Naive thymus-derived CD4-positive, alpha-beta T cell (primary cell): ENCODE results near the gene MFSD8. TPM values are rescaled to one million over a fixed set of nuclear protein-coding genes. Genes with fewer than 3 reads are reported as not detected.

Experiments used
- ATAC-seq: fragments of 150-1000 bp; cut with Tn5 transposase; 2 replicates; pipeline ENCODE4 v1.10.0; 2021; ENCODE audit warnings: mild to moderate bottlenecking, moderate library complexity
- CTCF ChIA-PET: fragments of 350-600 bp; sonication (Branson Sonifier 250); formaldehyde crosslinking; loops from one replicate; lab custom pipeline; 2021; ENCODE audit warnings: antibody characterized with exemption; lab: Charles Lee
- POLR2A ChIA-PET: fragments of 350-600 bp; sonication (Branson Sonifier 250); formaldehyde crosslinking; loops from one replicate; lab custom pipeline; 2021; ENCODE audit warnings: antibody characterized with exemption, inconsistent platforms; lab: Charles Lee
- DNase-seq, 9 donors: peaks; one replicate each; pipeline versions ENCODE4 v3.0.0 to v3.0.0-alpha.2; 2020 to 2022; ENCODE audit warnings: mixed read lengths in 1 of 9
- H3K27ac ChIP-seq: one replicate; pipeline ENCODE4 v1.7.0; 2013; ENCODE audit warnings: mild to moderate bottlenecking, low read depth, low read length, moderate library complexity
- H3K27me3 ChIP-seq, 2 donors: one replicate each; pipeline ENCODE4 v1.7.0; 2013; ENCODE audit warnings: low read length in 2 of 2, mild to moderate bottlenecking in 2 of 2, moderate library complexity in 2 of 2; ENCODE audit not compliant: control insufficient read depth in 2 of 2, insufficient read depth in 2 of 2
- H3K36me3 ChIP-seq, 3 experiments: 1 replicate in 2 of 3; 2 replicates in 1 of 3; pipeline ENCODE4 v1.7.0; 2013; ENCODE audit warnings: low read length in 3 of 3, mild to moderate bottlenecking in 3 of 3, moderate library complexity in 1 of 3; ENCODE audit not compliant: insufficient read depth in 3 of 3, control insufficient read depth in 2 of 3
- H3K4me1 ChIP-seq, 2 donors: one replicate each; pipeline ENCODE4 v1.7.0; 2013; ENCODE audit warnings: low read length in 2 of 2, mild to moderate bottlenecking in 2 of 2, moderate library complexity in 1 of 2; ENCODE audit not compliant: control insufficient read depth in 2 of 2, insufficient read depth in 2 of 2
- H3K4me3 ChIP-seq: 2 replicates; pipeline ENCODE4 v1.7.0; 2013; ENCODE audit warnings: mild to moderate bottlenecking, low read length
- H3K9me3 ChIP-seq, 3 experiments: 1 replicate in 2 of 3; 2 replicates in 1 of 3; pipeline ENCODE4 v1.7.0; 2013; ENCODE audit warnings: low read length in 3 of 3; ENCODE audit not compliant: control insufficient read depth in 2 of 3
- H3K27ac Mint-ChIP-seq, 9 donors: one replicate each; pipeline ENCODE4 v1.8.0; 2020 to 2022; ENCODE audit warnings: mixed read lengths in 9 of 9, mild to moderate bottlenecking in 8 of 9, moderate library complexity in 5 of 9, inconsistent platforms in 2 of 9
- H3K27me3 Mint-ChIP-seq, 5 donors: one replicate each; pipeline ENCODE4 v1.8.0; 2021 to 2022; ENCODE audit warnings: mixed read lengths in 5 of 5, mild to moderate bottlenecking in 1 of 5
- H3K36me3 Mint-ChIP-seq, 5 donors: one replicate each; pipeline ENCODE4 v1.8.0; 2020 to 2022; ENCODE audit warnings: mixed read lengths in 5 of 5, mild to moderate bottlenecking in 3 of 5, inconsistent platforms in 1 of 5
- H3K4me1 Mint-ChIP-seq, 7 donors: one replicate each; pipeline ENCODE4 v1.8.0; 2020 to 2022; ENCODE audit warnings: mixed read lengths in 7 of 7, mild to moderate bottlenecking in 3 of 7, inconsistent platforms in 1 of 7
- H3K4me3 Mint-ChIP-seq, 10 donors: one replicate each; pipeline ENCODE4 v1.8.0; 2020 to 2022; ENCODE audit warnings: mild to moderate bottlenecking in 10 of 10, mixed read lengths in 10 of 10, moderate library complexity in 6 of 10, inconsistent platforms in 2 of 10
- H3K9me3 Mint-ChIP-seq, 11 donors: one replicate each; pipeline ENCODE4 v1.8.0; 2020 to 2022; ENCODE audit warnings: mixed read lengths in 11 of 11, mild to moderate bottlenecking in 4 of 11, inconsistent platforms in 1 of 11, moderate library complexity in 1 of 11
- intact Hi-C, 2 donors: fragments of 100-400 bp; cut with micrococcal nuclease; formaldehyde crosslinking; loops; one replicate each; pipeline ENCODE4 v1.15.1; 2023
- polyA plus RNA-seq, 2 donors: library from polyadenylated mRNA; unstranded; fragments of 300-500 nt; fragmentation: Illumina TruSeq; gene quantifications; one replicate each; pipeline ENCODE4 v1.2.3, GENCODE V29; 2021
- total RNA-seq, 6 experiments: library from RNA in 5 of 6; stranded (reverse) in 5 of 6; gene quantifications; 1 replicate in 5 of 6; 2 replicates in 1 of 6; pipeline ENCODE4 v1.2.3 and lab custom pipeline; 2021 to 2026

The MFSD8 gene
- total and polyA plus RNA-seq, 7 experiments from 2014 or later = 6.8 to 54.5 (median 20.7) TPM

- Histone ChIP-seq H3K4me1 (no peaks in the 10 kb centered on the region), H3K36me3 (peaks cover 0 to 12% (median 0%) of the 10 kb centered on the region in 3 experiments), H3K27ac (no peak overlapping the region), H3K9me3 (peaks cover 0 to 4% (median 0%) of the 10 kb centered on the region in 3 experiments), H3K4me3 (no peak overlapping the region), H3K27me3 (no peaks in the 10 kb centered on the region)
- H3K4me3 Mint-ChIP-seq = no peak overlapping the region
- DNase-seq (no peak), ATAC-seq (no peak)
- peaks cover 0 to 74% (median 50%) of the 10 kb centered on the region in 5 donors for H3K36me3 Mint-ChIP-seq
- intact Hi-C loops = loop anchor here in 1 of 2 donors (2.0 kb wide), 1 partner anchor 65 kb away; the partner anchor contains the start of gene LARP1B
- H3K9me3 Mint-ChIP-seq = peaks cover 0 to 15% (median 5%) of the 10 kb centered on the region in 11 donors
- no peaks in the 10 kb centered on the region for H3K27me3 Mint-ChIP-seq
- peaks cover 9 to 32% (median 23%) of the 10 kb centered on the region in 7 donors for H3K4me1 Mint-ChIP-seq
- H3K27ac Mint-ChIP-seq = peak overlapping the region in 1 of 9 donors; percentile 43
- POLR2A ChIA-PET = no interaction called here
- CTCF ChIA-PET = no interaction called here
Observed at GRCh38 chr4:127995776-127996175, 30.8 kb upstream of the MFSD8 start.

- ChIA-PET POLR2A (no interaction called here), CTCF (interaction anchor here (0.5 kb wide), 1 partner anchor 63 kb away, joined by 4 read pairs; no protein-coding TSS in a partner anchor)
- Histone ChIP-seq H3K4me1 (no peaks in the 10 kb centered on the region), H3K27me3 (no peaks in the 10 kb centered on the region), H3K9me3 (peaks cover 0 to 4% (median 0%) of the 10 kb centered on the region in 3 experiments), H3K27ac (no peak overlapping the region), H3K36me3 (peaks cover 3 to 21% (median 5%) of the 10 kb centered on the region in 3 experiments), H3K4me3 (no peak overlapping the region)
- Mint-ChIP-seq H3K4me3 (peak overlapping the region in 2 of 10 donors; percentile 18 to 69), H3K36me3 (peaks cover 0 to 63% (median 40%) of the 10 kb centered on the region in 5 donors), H3K4me1 (peaks cover 8 to 21% (median 17%) of the 10 kb centered on the region in 7 donors), H3K9me3 (peaks cover 0 to 15% (median 3%) of the 10 kb centered on the region in 11 donors), H3K27me3 (no peaks in the 10 kb centered on the region), H3K27ac (peak overlapping the region in 1 of 9 donors; percentile 32)
- DNase-seq (no peak), ATAC-seq (no peak)
- intact Hi-C loops = no loop called here
Observed at GRCh38 chr4:127993151-127993550, 28.2 kb upstream of the MFSD8 start.

- no peaks in the 10 kb centered on the region for H3K9me3 Mint-ChIP-seq
Observed at GRCh38 chr4:127988638-127989037, 23.7 kb upstream of the MFSD8 start.

GRCh38 chr4:127985989-127986388 is 21.0 kb upstream of the MFSD8 start:
- Histone ChIP-seq H3K4me3 (no peak overlapping the region), H3K9me3 (no peaks in the 10 kb centered on the region), H3K36me3 (peaks cover 3 to 28% (median 9%) of the 10 kb centered on the region in 3 experiments), H3K27me3 (no peaks in the 10 kb centered on the region), H3K4me1 (no peaks in the 10 kb centered on the region), H3K27ac (no peak overlapping the region)
- peak overlapping the region in 2 of 9 donors; percentile 61 to 80 for H3K27ac Mint-ChIP-seq
- H3K36me3 Mint-ChIP-seq = peaks cover 0 to 33% (median 23%) of the 10 kb centered on the region in 5 donors
- POLR2A ChIA-PET = no interaction called here
- DNase-seq (no peak), ATAC-seq (no peak)
- H3K9me3 Mint-ChIP-seq = no peaks in the 10 kb centered on the region
- intact Hi-C loops = loop anchor here in 1 of 2 donors (5.0 kb wide), 1 partner anchor 379 kb away; no protein-coding TSS in a partner anchor
- no peak overlapping the region for H3K4me3 Mint-ChIP-seq
- CTCF ChIA-PET = no interaction called here
- H3K4me1 Mint-ChIP-seq = peaks cover 0 to 9% (median 0%) of the 10 kb centered on the region in 7 donors
- no peaks in the 10 kb centered on the region for H3K27me3 Mint-ChIP-seq

More at GRCh38 chr4:127988638-127989037, 23.7 kb upstream of the MFSD8 start:
- Histone ChIP-seq H3K4me1 (no peaks in the 10 kb centered on the region), H3K36me3 (peaks cover 3 to 32% (median 9%) of the 10 kb centered on the region in 3 experiments), H3K9me3 (no peaks in the 10 kb centered on the region), H3K27me3 (no peaks in the 10 kb centered on the region), H3K27ac (no peak overlapping the region), H3K4me3 (no peak overlapping the region)
- ChIA-PET POLR2A (no interaction called here), CTCF (no interaction called here)
- peaks cover 0 to 45% (median 32%) of the 10 kb centered on the region in 5 donors for H3K36me3 Mint-ChIP-seq
- intact Hi-C loops = loop anchor here in 1 of 2 donors (5.0 kb wide), 1 partner anchor 381 kb away; no protein-coding TSS in a partner anchor
- H3K27ac Mint-ChIP-seq = peak overlapping the region in 1 of 9 donors; percentile 3
- H3K4me3 Mint-ChIP-seq = no peak overlapping the region
- no peak for ATAC-seq
- no peaks in the 10 kb centered on the region for H3K27me3 Mint-ChIP-seq
- peaks cover 3 to 19% (median 10%) of the 10 kb centered on the region in 7 donors for H3K4me1 Mint-ChIP-seq
- DNase-seq = no peak

- no peak overlapping the region for H3K27ac Mint-ChIP-seq
- Histone ChIP-seq H3K27ac (no peak overlapping the region), H3K36me3 (peaks cover 0 to 18% (median 4%) of the 10 kb centered on the region in 3 experiments), H3K27me3 (no peaks in the 10 kb centered on the region), H3K4me1 (no peaks in the 10 kb centered on the region), H3K9me3 (no peaks in the 10 kb centered on the region), H3K4me3 (no peak overlapping the region)
- H3K9me3 Mint-ChIP-seq = no peaks in the 10 kb centered on the region
- POLR2A ChIA-PET = no interaction called here
- peaks cover 0 to 5% (median 2%) of the 10 kb centered on the region in 7 donors for H3K4me1 Mint-ChIP-seq
- H3K4me3 Mint-ChIP-seq = no peak overlapping the region
- DNase-seq (no peak), ATAC-seq (no peak)
- no peaks in the 10 kb centered on the region for H3K27me3 Mint-ChIP-seq
- intact Hi-C loops = no loop called here
- H3K36me3 Mint-ChIP-seq = peaks cover 0 to 25% (median 10%) of the 10 kb centered on the region in 5 donors
- CTCF ChIA-PET = no interaction called here
Observed at GRCh38 chr4:127982445-127982844, 17.5 kb upstream of the MFSD8 start.

- H3K4me1 Mint-ChIP-seq = peaks cover 2 to 11% (median 7%) of the 10 kb centered on the region in 7 donors
- intact Hi-C loops = no loop called here
- no peaks in the 10 kb centered on the region for H3K27me3 Mint-ChIP-seq
- H3K36me3 ChIP-seq = peaks cover 0 to 4% (median 0%) of the 10 kb centered on the region in 3 experiments
- ATAC-seq = no peak
- ChIA-PET CTCF (no interaction called here), POLR2A (no interaction called here)
- H3K27me3 ChIP-seq = no peaks in the 10 kb centered on the region
- no peak for DNase-seq
- no peaks in the 10 kb centered on the region for H3K9me3 Mint-ChIP-seq
- no peaks in the 10 kb centered on the region for H3K9me3 ChIP-seq
- H3K4me1 ChIP-seq = peaks cover 0 to 3% of the 10 kb centered on the region in 2 donors
- no peak overlapping the region for H3K27ac ChIP-seq
- no peak overlapping the region for H3K4me3 Mint-ChIP-seq
- peaks cover 4 to 16% (median 4%) of the 10 kb centered on the region in 5 donors for H3K36me3 Mint-ChIP-seq
- H3K27ac Mint-ChIP-seq = no peak overlapping the region
- no peak overlapping the region for H3K4me3 ChIP-seq
Observed at GRCh38 chr4:127978930-127979329, 14.0 kb upstream of the MFSD8 start.
